ENCODE measurements around the gene PCMT1. TPM values are rescaled to one million over a fixed set of nuclear protein-coding genes. Genes with fewer than 3 reads are reported as not detected.

PCMT1 gene
- 81.7 to 93.9 TPM (median 89.4 TPM) in 5 replicates for total RNA-seq (2022; extraction: Qiagen RNA extraction; ENCODE audit: low read depth)

GRCh38 chr6:149749594-149750135 lies at the start of gene PCMT1:
Gene PCMT1, plus strand, starts transcription at chr6:149749741. Its CDS starts 161 bp downstream, at chr6:149749902.

GRCh38 chr6:149717588-149718458 lies 31.7 kb upstream of the PCMT1 start, which contains the start of gene LATS1:
Gene LATS1, minus strand, starts transcription at chr6:149718101. Its CDS starts 15,975 bp downstream, at chr6:149702126.

GRCh38 chr6:149746147-149746946 lies 3.2 kb upstream of the PCMT1 start, which contains the start of gene NUP43:
Gene NUP43, minus strand, starts transcription at chr6:149746529. Its CDS starts 34 bp downstream, at chr6:149746495.

Other genes with a start within 250 kb of the PCMT1 start
- 13.6 to 17.8 TPM (median 16.2 TPM) in 5 replicates for gene PPIL4, start 203.7 kb upstream of the PCMT1 start, total RNA-seq (2022; extraction: Qiagen RNA extraction; ENCODE audit: low read depth)
- gene GINM1, start 183.4 kb upstream of the PCMT1 start, total RNA-seq (2022; extraction: Qiagen RNA extraction; ENCODE audit: low read depth) = 24.1 to 29.4 TPM (median 27.7 TPM) in 5 replicates
- 10.3 to 12.0 TPM (median 11.2 TPM) in 5 replicates for gene KATNA1, start 101.0 kb upstream of the PCMT1 start, total RNA-seq (2022; extraction: Qiagen RNA extraction; ENCODE audit: low read depth)
- gene LATS1, start 31.6 kb upstream of the PCMT1 start, total RNA-seq (2022; extraction: Qiagen RNA extraction; ENCODE audit: low read depth) = 6.6 to 10.2 TPM (median 9.2 TPM) in 5 replicates
- 11.9 to 20.3 TPM (median 17.2 TPM) in 5 replicates for gene NUP43, start 3.2 kb upstream of the PCMT1 start, total RNA-seq (2022; extraction: Qiagen RNA extraction; ENCODE audit: low read depth)
- 32.7 to 48.4 TPM (median 43.0 TPM) in 5 replicates for gene LRP11, start 114.6 kb downstream of the PCMT1 start, total RNA-seq (2022; extraction: Qiagen RNA extraction; ENCODE audit: low read depth)
- gene RAET1E, start 148.4 kb downstream of the PCMT1 start, total RNA-seq (2022; extraction: Qiagen RNA extraction; ENCODE audit: low read depth) = 2.2 to 3.4 TPM (median 2.9 TPM) in 5 replicates
- gene RAET1G, start 173.4 kb downstream of the PCMT1 start, total RNA-seq (2022; extraction: Qiagen RNA extraction; ENCODE audit: low read depth) = 7.5 to 12.2 TPM (median 10.3 TPM) in 5 replicates
- 3.4 to 4.6 TPM (median 3.5 TPM) in 5 replicates for gene ULBP2, start 192.3 kb downstream of the PCMT1 start, total RNA-seq (2022; extraction: Qiagen RNA extraction; ENCODE audit: low read depth)
- 0.84 to 1.1 TPM (median 1.0 TPM) in 5 replicates for gene ULBP1, start 214.2 kb downstream of the PCMT1 start, total RNA-seq (2022; extraction: Qiagen RNA extraction; ENCODE audit: low read depth)

All from A549 treated with DMSO at 1 μM for 4 hours (cell line).